Middle frontal gyrus (tissue), 1 donor: ENCODE results near the gene LHPP.

ENCODE experiments used
- DNase-seq: peaks from one replicate; pipeline ENCODE4 v3.0.0-alpha.2; 2015; ENCODE audit warnings: low spot score; ENCODE audit errors: extremely low spot score

LHPP gene

DNA sequence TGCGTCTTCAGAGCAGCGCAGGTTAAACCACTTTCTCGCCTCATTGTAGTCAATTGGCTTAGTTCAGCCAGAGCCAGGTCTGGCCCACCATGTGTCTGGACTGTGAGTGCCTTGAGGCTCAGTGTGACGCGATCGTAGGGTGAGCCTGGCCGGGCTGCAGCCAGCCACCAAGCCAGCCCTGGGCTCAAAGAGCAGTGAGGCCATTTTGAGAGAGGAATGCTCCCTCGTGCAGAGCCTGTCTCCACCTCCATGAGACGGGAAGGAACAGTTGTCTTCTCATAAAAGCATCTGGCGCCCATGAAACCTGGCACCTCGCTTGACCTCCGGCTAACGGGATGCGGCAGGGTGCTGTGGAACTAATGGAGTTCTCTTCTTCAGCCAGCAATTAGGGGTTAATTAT is 34.5 kb downstream of the LHPP start:
- no peak for DNase-seq

DNA sequence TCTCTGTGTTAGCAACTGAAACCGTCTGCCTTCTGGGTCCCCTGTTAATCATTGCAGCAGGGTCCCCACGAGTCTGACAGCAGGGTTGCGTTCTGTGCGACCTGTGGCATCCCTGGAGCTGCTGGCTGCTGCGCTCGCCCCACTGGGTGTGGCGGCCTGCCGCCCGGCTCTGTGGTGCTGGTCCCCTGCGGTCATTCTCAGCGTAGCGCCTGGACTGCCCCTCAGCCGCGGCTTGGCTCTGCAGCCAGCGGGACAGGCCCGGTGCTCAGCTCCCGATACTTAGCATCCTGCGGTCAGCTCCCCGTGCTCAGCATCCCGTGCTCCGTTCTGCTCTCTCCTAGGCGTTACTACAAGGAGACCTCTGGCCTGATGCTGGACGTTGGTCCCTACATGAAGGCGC is 35.0 kb downstream of the LHPP start:
- no peak for DNase-seq

GRCh38 chr10:124497196-124497881 is 35.7 kb downstream of the LHPP start:
- no peak for DNase-seq

DNA sequence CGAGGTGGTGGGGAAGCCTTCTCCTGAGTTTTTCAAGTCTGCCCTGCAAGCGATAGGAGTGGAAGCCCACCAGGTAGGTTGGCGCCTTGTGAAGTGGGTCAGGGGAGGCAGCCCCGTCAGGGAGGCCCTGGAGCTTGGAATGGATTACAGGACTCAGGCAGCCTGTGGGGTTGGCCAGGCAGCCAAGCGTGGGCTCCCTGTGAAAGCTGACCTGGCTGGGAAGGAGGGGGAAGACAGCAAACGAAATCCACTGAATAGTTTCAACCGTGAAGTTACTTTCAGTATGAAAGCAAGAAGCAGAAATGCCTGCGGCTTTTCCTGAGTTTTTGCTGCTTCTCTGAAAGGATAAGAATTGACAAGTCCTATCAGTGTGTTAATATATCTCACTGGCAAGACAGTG is 36.4 kb downstream of the LHPP start:
- DNase-seq: no peak

- no peak for DNase-seq
Measured at GRCh38 chr10:124500757-124501156, 39.1 kb downstream of the LHPP start.

DNA sequence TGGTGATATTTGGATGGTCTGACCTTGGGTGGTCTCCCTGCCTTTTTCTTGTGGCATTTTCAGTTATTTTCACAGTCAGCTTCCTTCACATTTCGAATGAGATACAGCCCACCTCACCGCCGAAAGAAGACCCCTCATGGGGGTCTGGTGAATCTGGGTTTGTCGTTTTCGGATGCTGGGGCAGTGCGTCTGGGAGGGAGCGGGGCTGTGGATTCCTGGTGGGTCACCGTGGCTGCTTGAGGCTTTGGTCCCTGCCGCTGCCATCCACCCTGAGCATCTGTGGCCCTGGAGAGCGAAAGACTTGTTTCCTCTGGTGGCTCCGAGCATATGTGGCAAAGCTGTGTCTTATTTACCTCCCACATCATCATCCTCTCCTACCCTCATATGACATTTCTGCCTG is 43.1 kb downstream of the LHPP start:
- DNase-seq: no peak

DNA sequence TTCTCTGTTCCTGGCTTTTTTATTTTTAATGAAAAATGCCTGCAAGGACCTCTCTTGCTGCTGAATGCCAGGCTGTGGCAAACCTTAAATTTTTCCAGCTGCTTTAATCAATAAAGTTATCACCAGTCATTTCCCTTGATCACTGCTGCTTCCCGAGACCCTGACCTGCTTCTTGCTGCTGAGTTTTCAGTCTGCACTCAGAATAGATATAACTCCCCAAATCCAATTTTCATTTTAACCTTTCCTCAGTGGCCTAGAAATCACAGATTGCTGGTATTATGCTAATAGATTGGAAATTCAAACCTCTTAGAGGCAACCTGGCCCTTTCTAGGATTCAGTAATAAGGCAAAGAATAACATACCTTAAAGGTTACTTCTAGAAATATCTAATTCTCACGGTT is 43.7 kb downstream of the LHPP start:
- DNase-seq: no peak

DNA sequence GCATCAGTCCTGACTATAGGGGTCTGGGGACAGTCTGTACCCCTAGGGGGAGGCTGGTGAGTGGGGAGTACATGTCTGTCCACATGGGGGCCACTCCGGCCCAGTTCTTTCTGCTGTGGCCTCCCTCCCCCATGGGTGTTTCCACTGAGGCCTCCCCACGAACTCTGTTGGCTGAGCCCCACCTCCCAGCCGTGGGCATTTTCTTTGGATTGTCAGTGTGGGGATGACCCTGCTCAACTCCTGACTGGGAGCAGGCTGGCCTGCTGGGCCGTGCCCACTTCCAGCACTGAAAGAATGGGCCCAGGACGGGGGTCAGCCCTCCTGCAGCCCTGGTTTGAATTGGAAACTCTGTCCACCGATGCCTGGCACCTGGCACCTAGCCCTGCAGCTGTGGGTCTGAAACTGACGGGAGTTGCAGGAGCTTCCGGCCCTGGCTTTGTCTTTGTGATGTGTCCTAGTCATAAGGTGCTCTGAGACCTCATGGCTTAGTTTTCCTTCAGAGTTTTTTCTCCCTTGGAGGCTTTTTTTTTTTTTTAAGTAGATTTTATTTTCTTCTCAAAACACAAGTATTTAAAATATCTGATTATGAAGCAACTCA is 46.5 kb downstream of the LHPP start:
- DNase-seq: no peak

DNA sequence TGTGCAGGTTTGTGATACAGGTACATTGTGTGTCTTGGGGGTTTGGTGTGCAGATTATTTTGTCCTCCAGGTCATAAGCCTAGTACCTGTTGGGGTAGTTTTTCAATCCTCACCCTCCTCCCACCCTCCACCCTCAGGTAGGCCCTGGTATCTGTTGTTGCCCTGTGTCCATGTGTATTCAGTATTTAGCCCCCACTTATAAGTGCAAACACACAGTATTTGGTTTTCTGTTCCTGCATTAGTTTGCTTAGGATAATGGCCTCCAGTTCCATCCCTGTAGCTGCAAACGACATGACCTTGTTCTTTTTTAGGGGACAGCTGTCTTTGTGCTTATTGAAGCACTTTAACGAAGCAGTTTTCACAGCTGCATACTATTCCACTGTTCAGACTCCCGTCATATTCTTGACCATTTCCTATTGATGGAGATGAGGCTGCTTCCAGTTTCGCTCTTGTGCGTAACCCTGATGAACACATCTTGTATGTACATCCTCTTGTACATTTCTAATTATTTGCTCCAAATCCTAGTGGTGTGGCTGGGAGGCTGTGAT is 47.4 kb downstream of the LHPP start:
- DNase-seq: no peak

DNA sequence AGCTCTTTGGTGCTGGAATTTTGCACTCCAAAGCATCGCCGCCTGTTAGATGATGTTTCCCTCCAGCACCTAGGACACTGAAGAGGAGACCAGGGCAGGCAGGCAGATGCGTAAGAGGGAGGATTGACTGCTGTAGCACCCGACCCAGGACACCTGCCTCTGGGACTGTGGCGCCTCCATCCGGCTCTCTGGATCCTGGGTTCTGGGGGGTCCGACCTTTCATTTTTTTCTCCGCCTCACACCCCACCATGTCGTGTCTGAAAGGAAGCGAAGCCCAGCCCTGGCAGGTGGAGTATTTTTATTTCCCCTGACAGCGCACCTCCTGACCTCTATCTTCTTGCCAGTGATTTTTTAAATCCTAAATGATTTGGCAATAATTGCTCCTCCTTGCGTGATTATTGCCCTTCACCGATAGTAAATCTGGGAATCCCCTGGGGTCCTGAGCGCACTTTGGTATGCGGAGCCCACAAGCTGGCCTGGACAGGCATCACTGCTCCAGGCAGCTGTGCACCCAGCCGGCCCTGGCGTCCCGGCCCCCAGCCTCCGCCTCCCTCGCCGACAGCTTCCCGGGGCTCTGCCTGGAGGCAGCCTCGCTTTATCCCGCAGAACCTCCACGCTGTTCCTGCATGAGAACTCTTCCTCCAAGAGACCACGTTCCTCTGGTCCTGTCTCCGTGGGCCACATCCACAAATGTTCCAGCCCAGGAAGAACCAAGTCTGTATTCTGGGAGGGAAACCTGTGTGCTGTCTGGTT is 48.4 kb downstream of the LHPP start:
- DNase-seq: no peak

GRCh38 chr10:124510759-124511158 is 49.1 kb downstream of the LHPP start:
- no peak for DNase-seq

DNA sequence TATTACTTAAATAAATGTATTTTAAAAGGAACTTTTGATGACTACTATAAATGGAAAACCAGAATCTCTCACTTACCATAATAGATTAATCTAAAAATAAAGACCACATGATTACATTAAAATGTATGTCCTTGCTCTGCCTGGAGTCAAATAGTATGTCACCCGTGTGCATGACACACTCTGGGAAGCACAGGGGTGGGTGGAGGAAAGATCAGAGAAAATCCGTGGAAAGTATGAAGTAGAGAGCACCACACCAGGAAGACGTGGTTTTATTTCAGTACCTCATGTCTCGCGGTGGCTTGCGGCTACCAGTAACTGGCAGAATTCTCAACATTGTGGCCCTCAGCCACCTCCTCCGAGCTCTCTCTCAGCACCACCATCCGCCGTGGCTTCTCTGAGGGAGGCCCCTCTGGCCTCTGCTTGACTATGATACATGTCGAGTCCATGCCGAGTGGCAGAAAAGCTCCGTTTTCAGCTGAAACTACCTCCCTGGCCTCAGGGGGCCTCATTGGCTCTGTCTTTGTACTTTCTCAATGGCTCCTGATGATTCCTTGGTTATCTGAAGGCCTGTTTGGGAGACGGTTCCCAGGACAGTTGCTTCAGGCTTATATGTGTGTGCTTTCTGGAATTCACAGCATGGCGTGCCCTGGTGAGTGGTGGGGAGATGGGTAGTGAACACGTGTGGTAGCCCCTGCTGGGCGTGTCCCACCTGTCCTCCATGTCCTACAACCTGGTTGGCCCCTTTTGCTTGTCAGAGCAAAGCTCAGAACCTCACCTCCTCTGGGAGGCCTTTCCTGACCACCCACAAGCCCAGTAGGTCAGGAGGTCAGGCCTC is 49.8 kb downstream of the LHPP start:
- DNase-seq: no peak

GRCh38 chr10:124512040-124512428 is 50.4 kb downstream of the LHPP start:
- no peak for DNase-seq

DNA sequence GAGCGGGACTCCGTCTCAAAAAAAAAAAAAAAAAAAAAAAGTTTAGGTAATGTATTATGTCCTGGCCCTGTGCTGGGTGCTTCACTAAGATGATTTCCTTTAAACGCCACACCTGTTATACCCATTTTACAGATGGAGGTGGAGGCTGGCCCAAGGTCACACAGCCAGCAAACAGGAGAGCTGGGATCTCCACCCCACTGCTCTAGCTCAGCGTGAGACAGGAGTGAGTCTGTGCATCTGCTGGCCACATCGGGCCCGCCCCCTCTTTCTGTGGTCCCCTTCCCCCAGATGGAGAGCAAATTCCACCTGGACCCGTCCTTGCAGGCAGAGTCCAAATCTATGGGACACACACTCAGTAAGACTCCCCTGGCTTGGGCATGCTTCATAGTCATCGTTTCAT is 51.0 kb downstream of the LHPP start:
- DNase-seq: no peak

- no peak for DNase-seq
Measured at GRCh38 chr10:124515244-124515970, 53.8 kb downstream of the LHPP start.

DNA sequence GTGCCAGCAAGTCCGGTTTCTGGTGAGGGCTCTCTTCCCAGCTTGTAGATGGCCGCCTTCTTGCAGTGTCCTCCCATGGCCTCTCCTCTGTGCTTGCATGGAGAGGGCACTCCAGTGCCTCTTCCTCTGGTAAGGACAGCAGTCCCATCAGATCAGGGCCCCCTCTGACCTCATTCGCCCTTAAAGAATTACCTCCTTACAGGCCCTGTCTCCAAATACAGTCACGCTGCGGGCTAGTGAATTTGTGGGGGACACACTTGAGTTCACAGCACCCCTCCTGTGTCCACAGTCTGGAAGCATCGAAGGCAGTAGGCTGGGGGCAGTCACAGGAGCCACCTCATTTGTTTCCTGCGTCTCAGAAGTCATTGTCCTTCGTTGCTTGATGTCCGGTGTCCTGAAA is 54.6 kb downstream of the LHPP start:
- DNase-seq: no peak

GRCh38 chr10:124516746-124517397 is 55.2 kb downstream of the LHPP start:
- no peak for DNase-seq

GRCh38 chr10:124517461-124517860 is 55.8 kb downstream of the LHPP start:
- DNase-seq: no peak

DNA sequence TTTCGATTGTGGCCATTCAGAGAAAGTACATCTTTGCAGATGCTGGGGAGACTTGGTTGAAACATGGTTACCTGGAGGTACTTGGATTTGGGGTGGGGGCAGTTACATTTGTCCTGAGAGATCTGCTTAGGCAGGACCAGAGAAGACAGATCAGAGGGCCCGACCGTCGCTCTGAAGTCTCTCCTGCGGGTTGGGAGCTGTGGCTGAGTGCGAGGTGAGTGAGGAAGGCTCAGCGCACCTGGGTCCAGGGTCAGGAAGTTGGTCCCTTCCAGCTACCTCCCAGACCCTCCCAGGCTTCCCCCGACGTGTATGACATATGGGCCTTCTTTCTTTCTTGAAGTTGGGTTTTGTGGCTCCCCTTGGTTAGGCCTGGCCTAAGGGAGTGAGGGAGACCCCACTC is 56.3 kb downstream of the LHPP start:
- DNase-seq: no peak

- no peak for DNase-seq
Measured at GRCh38 chr10:124518366-124518765, 56.7 kb downstream of the LHPP start.
